ENCODE data around the gene CD63.

The CD63 gene

DNA sequence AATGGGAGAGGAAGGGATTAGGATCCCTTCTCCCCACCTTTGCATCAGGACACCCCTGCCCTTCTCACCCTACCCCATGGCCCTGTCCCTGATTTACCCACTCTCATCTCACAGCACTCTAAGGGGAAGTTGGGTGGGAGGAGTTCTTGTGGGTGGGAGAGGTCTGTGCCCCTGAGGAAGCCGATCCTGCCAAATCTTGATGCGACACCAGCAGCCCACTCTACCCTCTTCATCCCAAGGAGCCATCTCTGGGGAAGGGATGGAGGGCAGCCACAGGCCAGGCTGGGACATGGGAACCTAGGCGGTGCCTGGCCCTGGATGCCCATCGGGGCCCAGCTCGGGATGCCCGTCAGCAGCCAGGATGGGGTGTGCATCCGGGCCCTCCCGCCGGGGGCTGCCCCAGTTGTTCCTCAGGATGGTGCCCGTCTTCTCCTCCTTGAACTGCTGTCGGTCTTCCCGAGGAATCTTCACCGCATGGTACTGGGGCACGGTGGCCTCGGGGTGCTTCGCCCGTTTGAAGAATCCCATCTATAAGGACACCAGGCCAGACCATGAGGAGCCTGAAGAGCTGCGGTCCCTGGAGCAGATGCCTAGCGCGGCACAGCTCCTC is 43.9 kb downstream of the CD63 start:
- DNase-seq, result no peak

DNA sequence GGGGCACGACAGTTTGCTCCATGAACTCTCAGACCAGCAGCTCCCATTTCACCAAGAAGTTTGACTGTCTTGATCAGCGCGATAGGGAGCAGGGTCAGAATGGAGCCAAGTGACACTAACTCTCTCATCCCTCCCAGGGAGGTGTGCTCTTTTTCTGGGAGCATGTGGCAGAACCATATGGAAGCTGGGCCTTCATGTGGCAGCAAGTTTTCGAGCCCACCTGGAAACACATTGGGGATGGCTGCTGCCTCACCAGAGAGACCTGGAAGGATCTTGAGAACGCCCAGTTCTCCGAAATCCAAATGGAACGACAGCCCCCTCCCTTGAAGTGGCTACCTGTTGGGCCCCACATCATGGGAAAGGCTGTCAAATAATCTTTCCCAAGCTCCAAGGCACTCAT is 45.1 kb downstream of the CD63 start:
- DNase-seq, result no peak

DNA sequence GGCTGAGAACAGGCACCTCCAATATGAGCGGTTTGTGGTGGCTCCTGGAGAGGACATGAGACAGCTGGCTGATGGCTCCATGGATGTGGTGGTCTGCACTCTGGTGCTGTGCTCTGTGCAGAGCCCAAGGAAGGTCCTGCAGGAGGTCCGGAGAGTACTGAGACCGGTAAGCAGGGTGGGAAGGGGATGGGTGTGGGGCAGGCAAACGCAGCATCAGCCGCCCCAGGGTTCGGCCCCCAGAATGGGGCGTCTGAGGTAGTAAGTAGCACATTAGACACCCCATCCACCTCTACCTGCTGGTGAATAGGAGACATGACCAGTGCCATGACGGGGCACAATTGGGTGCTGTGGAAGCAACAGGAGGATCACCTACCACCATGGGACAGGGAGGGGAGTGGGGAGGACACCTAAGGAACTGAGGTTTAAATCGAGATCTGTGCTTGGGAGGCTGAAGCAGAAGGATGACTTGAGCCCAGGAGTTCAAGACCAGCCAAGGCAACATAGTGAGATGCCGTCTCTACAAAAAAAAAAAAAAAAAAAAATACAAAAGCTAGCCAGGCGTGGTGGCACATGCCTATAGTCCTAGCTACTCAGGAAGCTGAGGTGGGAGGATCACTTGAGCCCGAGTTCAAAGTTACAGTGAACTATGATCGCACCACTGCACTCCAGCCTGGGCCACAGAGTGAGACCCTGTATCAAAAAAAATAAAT is 46.6 kb downstream of the CD63 start:
- no peak for DNase-seq

DNA sequence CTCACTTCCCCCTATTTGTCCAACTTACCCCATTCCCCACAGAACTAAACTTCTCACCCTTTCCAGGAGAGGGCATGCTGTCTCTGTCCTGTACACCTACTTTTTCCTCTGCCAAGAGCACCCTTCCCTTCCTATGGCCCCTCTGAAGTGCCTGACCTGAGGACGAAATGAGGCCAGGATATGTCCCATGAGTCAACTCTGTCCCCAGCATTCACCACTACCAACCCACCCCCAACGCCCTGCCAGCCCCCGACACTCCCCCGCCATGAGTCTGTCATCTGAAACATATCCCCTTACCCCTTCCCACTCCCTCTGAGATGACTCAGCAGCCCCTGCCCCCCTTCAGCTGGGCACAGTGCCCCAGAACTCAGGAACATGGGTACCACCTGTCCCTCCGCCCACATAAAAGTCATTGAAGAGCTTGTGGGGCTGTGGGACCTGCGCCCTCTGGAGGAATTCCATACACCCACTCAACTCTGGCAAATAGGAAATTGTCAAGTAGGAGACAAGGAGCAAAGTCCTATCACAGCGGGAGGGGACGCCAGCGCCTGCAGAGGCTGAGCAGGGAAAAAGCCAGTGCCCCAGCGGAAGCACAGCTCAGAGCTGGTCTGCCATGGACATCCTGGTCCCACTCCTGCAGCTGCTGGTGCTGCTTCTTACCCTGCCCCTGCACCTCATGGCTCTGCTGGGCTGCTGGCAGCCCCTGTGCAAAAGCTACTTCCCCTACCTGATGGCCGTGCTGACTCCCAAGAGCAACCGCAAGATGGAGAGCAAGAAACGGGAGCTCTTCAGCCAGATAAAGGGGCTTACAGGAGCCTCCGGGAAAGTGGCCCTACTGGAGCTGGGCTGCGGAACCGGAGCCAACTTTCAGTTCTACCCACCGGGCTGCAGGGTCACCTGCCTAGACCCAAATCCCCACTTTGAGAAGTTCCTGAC is 47.4 kb downstream of the CD63 start:
- DNase-seq, result peak; percentile 69

DNA sequence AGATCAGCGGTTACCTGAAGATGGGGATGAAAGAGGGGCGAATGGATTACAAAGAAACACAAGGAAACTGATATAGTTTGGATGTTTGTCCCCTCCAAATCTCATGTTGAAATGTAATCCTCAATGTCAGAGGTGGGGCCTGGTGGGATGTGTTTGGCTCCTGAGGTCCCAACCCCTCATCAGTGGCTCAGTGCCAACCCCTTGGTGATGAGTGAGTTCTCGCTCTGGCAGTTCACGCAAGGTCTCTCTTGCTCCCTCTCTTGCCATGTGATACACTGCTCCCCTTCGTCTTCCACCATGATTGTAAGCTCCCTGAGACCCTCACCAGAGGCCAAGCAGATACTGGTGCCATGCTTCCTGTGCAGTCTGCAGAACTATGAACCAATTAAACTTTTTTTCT is 49.1 kb downstream of the CD63 start:
- no peak for DNase-seq

DNA sequence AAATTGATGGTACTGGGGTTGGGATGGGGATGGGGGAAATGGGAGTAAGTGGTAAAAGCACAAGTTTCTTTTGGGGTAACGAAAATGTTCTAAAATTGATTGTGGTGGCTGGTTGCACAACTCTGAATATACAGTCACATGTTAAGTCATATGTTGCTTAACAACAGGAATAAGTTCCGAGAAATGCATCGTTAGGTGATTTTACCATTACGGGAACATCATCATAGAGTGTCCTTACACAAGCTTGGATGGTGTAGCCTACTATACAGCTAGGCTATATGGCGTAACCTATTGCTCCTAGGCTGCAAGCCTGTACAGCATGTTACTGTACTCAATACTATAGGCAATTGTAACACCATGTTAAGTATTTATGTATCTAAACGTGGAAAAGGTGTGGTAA is 52.1 kb downstream of the CD63 start:
- no peak for DNase-seq

DNA sequence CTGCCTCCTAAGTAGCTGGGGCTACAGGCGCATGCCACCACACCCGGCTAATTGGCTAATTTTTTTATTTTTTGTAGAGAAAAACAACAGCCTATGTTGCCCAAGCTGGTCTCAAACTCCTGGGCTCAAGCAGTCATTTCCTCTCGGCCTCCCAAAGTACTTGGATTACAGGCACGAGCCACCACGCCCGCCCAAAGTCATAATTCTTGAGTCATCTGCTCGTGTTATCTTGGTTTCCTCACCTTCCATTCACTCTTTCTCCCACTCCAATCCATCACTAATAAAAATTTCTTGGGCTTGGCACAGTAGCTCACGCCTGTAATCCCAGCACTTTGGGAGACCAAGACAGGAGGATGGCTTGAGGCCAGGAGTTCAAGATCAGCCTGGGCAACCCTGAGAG is 53.1 kb downstream of the CD63 start:
- DNase-seq, result no peak
